Parathyroid adenoma (tissue), 2 donors: ENCODE results near the gene GAD2.

Experiments used
- H2AFZ ChIP-seq: fragments of 300-600 bp; sonication (generic); one replicate; pipeline ENCODE4 v1.7.0; 2017; ENCODE audit warnings: antibody characterized with exemption, mild to moderate bottlenecking
- H3K27ac ChIP-seq: fragments of 300-600 bp; sonication (generic); one replicate; pipeline ENCODE4 v1.7.0; 2017
- H3K27me3 ChIP-seq: fragments of 300-600 bp; sonication (generic); one replicate; pipeline ENCODE4 v1.7.0; 2017; ENCODE audit warnings: low read length; ENCODE audit not compliant: control insufficient read depth, insufficient read depth
- H3K36me3 ChIP-seq: fragments of 300-600 bp; sonication (generic); one replicate; pipeline ENCODE4 v1.7.0; 2017; ENCODE audit warnings: low read length; ENCODE audit not compliant: control insufficient read depth, insufficient read depth
- H3K4me1 ChIP-seq: fragments of 300-600 bp; sonication (generic); one replicate; pipeline ENCODE4 v1.7.0; 2017; ENCODE audit warnings: control low read depth
- H3K4me2 ChIP-seq: fragments of 300-600 bp; sonication (generic); one replicate; pipeline ENCODE4 v1.7.0; 2017; ENCODE audit warnings: low read length
- H3K4me3 ChIP-seq: fragments of 300-600 bp; sonication (generic); one replicate; pipeline ENCODE4 v1.7.0; 2017; ENCODE audit warnings: low read depth, low read length
- H3K79me2 ChIP-seq: fragments of 300-600 bp; sonication (generic); one replicate; pipeline ENCODE4 v1.7.0; 2017; ENCODE audit warnings: control low read depth
- H3K9ac ChIP-seq: fragments of 300-600 bp; sonication (generic); one replicate; pipeline ENCODE4 v1.7.0; 2017; ENCODE audit warnings: mild to moderate bottlenecking
- H3K9me3 ChIP-seq: fragments of 300-600 bp; sonication (generic); one replicate; pipeline ENCODE4 v1.7.0; 2017; ENCODE audit warnings: low read length; ENCODE audit not compliant: control insufficient read depth
- CTCF ChIP-seq: fragments of 300-600 bp; sonication (generic); IDR thresholded peaks from one replicate; pipeline ENCODE4 v1.7.0; 2017; ENCODE audit warnings: antibody characterized with exemption, mild to moderate bottlenecking
- donor health status: primary hyperparathyroidism.

Gene GAD2

DNA sequence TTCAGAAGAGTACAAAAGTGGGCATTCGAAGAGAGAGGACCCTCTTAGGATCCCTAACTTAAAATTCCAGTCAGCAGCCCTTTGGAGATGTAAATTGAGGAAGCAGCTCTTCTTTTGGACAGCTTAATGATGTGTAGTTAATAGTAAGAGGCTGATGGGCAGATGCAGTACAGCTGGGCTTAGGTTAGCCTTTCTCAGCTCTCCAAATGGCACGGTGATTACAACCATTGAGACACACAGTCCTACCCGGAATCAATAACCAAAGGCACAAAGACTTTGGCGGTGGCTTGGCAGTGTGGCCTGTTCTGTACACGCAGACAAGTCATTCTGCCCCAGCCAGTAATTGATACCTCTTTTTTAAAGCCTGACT, 26.8 kb downstream of the GAD2 start:
- Histone ChIP-seq H3K4me3 (no peak overlapping the region), H3K9ac (no peak overlapping the region), H3K4me1 (no peaks in the 10 kb centered on the region), H3K4me2 (no peak overlapping the region), H3K9me3 (no peaks in the 10 kb centered on the region), H2AFZ (no peak overlapping the region), H3K36me3 (no peaks in the 10 kb centered on the region), H3K27ac (no peak overlapping the region), H3K27me3 (no peaks in the 10 kb centered on the region), H3K79me2 (no peaks in the 10 kb centered on the region)
- TF ChIP-seq CTCF: no peak

DNA sequence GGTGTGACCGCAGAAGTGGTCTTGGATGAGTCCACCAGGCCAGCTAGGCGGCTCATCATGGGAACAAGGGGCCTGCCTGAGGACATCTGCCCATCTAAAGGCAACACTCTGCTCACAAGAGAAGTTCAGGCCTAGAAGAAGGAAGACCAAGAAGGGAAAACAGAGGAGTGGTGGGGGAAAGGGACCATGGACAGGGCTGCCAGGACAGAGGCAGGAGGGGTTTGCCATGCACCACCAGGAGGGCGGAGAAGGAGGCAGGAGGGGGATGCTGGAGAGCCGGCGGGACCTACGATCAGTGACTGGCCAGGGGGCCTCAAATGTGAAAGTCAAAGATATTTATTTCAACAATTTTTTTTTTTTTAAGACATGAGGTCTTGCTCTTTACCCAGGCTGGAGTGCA, 33.1 kb downstream of the GAD2 start:
- H3K79me2 ChIP-seq: no peaks in the 10 kb centered on the region
- H3K4me1 ChIP-seq: no peaks in the 10 kb centered on the region
- H3K9me3 ChIP-seq: no peaks in the 10 kb centered on the region
- no peak overlapping the region for H3K27ac ChIP-seq
- H3K9ac ChIP-seq: no peak overlapping the region
- H3K36me3 ChIP-seq: no peaks in the 10 kb centered on the region
- H3K27me3 ChIP-seq: no peaks in the 10 kb centered on the region
- no peak overlapping the region for H3K4me3 ChIP-seq
- TF ChIP-seq CTCF: no peak
- no peak overlapping the region for H2AFZ ChIP-seq
- H3K4me2 ChIP-seq: no peak overlapping the region

GRCh38 chr10:26251925-26252324, 35.4 kb downstream of the GAD2 start:
- H3K79me2 ChIP-seq: no peaks in the 10 kb centered on the region
- no peak overlapping the region for H3K4me3 ChIP-seq
- H3K27ac ChIP-seq: no peak overlapping the region
- no peaks in the 10 kb centered on the region for H3K9me3 ChIP-seq
- no peak overlapping the region for H3K4me2 ChIP-seq
- no peak overlapping the region for H2AFZ ChIP-seq
- no peaks in the 10 kb centered on the region for H3K4me1 ChIP-seq
- H3K9ac ChIP-seq: no peak overlapping the region
- no peak for TF ChIP-seq CTCF
- no peaks in the 10 kb centered on the region for H3K36me3 ChIP-seq
- no peaks in the 10 kb centered on the region for H3K27me3 ChIP-seq

DNA sequence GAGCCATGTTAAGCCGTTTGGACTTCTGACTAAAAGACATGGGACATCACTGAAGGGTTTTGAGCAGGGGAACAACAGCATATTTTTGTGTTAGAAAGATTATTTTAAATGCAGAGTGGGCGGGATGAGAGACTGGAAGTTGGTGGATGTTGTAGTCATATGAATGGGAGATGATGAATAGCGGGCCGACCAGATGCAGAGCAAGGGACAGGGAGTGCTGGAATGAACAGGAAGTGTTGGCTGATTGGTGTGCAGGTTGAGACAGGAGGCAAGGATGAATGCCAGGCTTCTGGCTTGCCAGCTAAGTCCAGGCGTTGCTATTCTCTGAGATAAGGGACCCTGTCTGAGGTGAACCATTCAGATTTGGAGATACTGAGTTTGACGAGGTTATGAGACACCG, 38.0 kb downstream of the GAD2 start:
- H2AFZ ChIP-seq: no peak overlapping the region
- H3K79me2 ChIP-seq: no peaks in the 10 kb centered on the region
- H3K27me3 ChIP-seq: no peaks in the 10 kb centered on the region
- no peak overlapping the region for H3K9ac ChIP-seq
- no peaks in the 10 kb centered on the region for H3K9me3 ChIP-seq
- no peak overlapping the region for H3K4me3 ChIP-seq
- TF ChIP-seq CTCF: no peak
- no peaks in the 10 kb centered on the region for H3K4me1 ChIP-seq
- no peaks in the 10 kb centered on the region for H3K36me3 ChIP-seq
- H3K4me2 ChIP-seq: no peak overlapping the region
- no peak overlapping the region for H3K27ac ChIP-seq

DNA sequence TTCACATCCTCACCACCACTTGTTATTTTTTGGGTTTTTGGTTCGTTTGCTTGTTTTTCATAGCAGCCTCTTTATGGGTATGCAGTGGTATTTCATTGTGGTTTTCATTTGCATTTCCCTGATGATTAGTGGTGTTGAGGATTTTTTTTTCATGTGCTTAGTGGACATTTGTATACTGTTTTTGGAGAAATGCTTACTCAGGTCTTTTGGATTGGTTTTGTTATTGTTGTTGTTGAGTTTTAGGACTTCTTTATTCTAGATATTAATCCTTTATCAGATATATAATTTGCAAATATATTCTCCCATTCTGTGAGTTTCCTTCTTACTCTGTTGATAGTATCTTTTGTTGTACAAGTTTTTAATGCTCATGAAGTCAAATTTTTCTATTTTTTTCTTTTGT, 42.8 kb downstream of the GAD2 start:
- H3K9me3 ChIP-seq: no peaks in the 10 kb centered on the region
- no peaks in the 10 kb centered on the region for H3K36me3 ChIP-seq
- H3K79me2 ChIP-seq: no peaks in the 10 kb centered on the region
- no peaks in the 10 kb centered on the region for H3K4me1 ChIP-seq
- no peak overlapping the region for H3K9ac ChIP-seq
- H3K27me3 ChIP-seq: no peaks in the 10 kb centered on the region
- H3K4me2 ChIP-seq: no peak overlapping the region
- no peak overlapping the region for H3K4me3 ChIP-seq
- H3K27ac ChIP-seq: no peak overlapping the region
- no peak for TF ChIP-seq CTCF
- H2AFZ ChIP-seq: no peak overlapping the region
